ACC112 (cell line): ENCODE results near the gene RETREG3.

Source experiments
- H2AFZ ChIP-seq: fragments of 200-600 bp; sonication (generic); one replicate; pipeline ENCODE4 v1.6.0; 2017; ENCODE audit warnings: antibody characterized with exemption, low read length; ENCODE audit not compliant: unreplicated experiment
- H3K27ac ChIP-seq: fragments of 200-600 bp; sonication (generic); 2 replicates; pipeline ENCODE4 v1.5.1; 2014; ENCODE audit warnings: low read depth, mild to moderate bottlenecking, antibody characterized with exemption, low read length, moderate library complexity
- H3K27me3 ChIP-seq: fragments of 200-600 bp; sonication (generic); 2 replicates; pipeline ENCODE4 v1.6.1; 2014; ENCODE audit warnings: mild to moderate bottlenecking, antibody characterized with exemption, low read length, moderate library complexity, mixed read lengths; ENCODE audit not compliant: insufficient read depth
- H3K36me3 ChIP-seq: fragments of 200-600 bp; sonication (generic); 2 replicates; pipeline ENCODE4 v1.6.1; 2016; ENCODE audit warnings: mild to moderate bottlenecking, antibody characterized with exemption, low read length, moderate library complexity, mixed read lengths; ENCODE audit not compliant: insufficient read depth
- H3K4me1 ChIP-seq: fragments of 200-600 bp; sonication (generic); one replicate; pipeline ENCODE4 v1.6.1; 2016; ENCODE audit warnings: low read length, mixed read lengths; ENCODE audit not compliant: insufficient read depth, unreplicated experiment, control insufficient read depth
- H3K4me3 ChIP-seq: fragments of 200-600 bp; sonication (generic); 2 replicates; pipeline ENCODE4 v1.5.1; 2014; ENCODE audit warnings: mild to moderate bottlenecking, low read depth, low read length
- H3K79me2 ChIP-seq: fragments of 200-600 bp; sonication (generic); one replicate; pipeline ENCODE4 v1.6.0; 2016; ENCODE audit warnings: low read length; ENCODE audit not compliant: control insufficient read depth, unreplicated experiment, insufficient read depth

Gene RETREG3

GRCh38 chr17:42538482-42538881, 70.7 kb downstream of the RETREG3 start:
- Histone ChIP-seq H3K79me2 (peaks cover 14% of the 10 kb centered on the region), H3K27me3 (no peaks in the 10 kb centered on the region), H3K27ac (no peak overlapping the region), H3K4me1 (peaks cover 20% of the 10 kb centered on the region), H2AFZ (no peak overlapping the region), H3K4me3 (no peak overlapping the region), H3K36me3 (peaks cover 13% of the 10 kb centered on the region; the same call in 1 of the 2 replicates)

GRCh38 chr17:42537826-42538451, 71.2 kb downstream of the RETREG3 start:
- peaks cover 10% of the 10 kb centered on the region; the same call in 1 of the 2 replicates for H3K36me3 ChIP-seq
- no peak overlapping the region for H3K27ac ChIP-seq
- no peak overlapping the region for H3K4me3 ChIP-seq
- no peaks in the 10 kb centered on the region for H3K27me3 ChIP-seq
- H2AFZ ChIP-seq, result no peak overlapping the region
- peaks cover 20% of the 10 kb centered on the region for H3K4me1 ChIP-seq
- H3K79me2 ChIP-seq, result peaks cover 14% of the 10 kb centered on the region

GRCh38 chr17:42537156-42537805, 71.9 kb downstream of the RETREG3 start:
- Histone ChIP-seq H3K79me2 (peaks cover 14% of the 10 kb centered on the region), H3K4me3 (peak overlapping the region; percentile 93), H3K27ac (no peak overlapping the region; the same call in 1 of the 2 replicates), H2AFZ (no peak overlapping the region), H3K27me3 (no peaks in the 10 kb centered on the region), H3K4me1 (peaks cover 20% of the 10 kb centered on the region), H3K36me3 (peaks cover 10% of the 10 kb centered on the region; the same call in 1 of the 2 replicates)

- Histone ChIP-seq H2AFZ (peak overlapping the region; percentile 87), H3K27ac (peak overlapping the region; percentile 67)
Measured at GRCh38 chr17:42536372-42537155, 72.6 kb downstream of the RETREG3 start.

GRCh38 chr17:42536048-42536371, 73.2 kb downstream of the RETREG3 start, which contains the start of gene NAGLU:
TSS of gene NAGLU (plus strand) at chr17:42536241. CDS start at chr17:42536273, 32 bp downstream.
- peak within 1 kb of the TSS; percentile 87 for H2AFZ ChIP-seq
- peaks cover 14% of the 10 kb centered on the region for H3K4me1 ChIP-seq
- H3K36me3 ChIP-seq, result peaks cover 6% of the 10 kb centered on the region; the same call in 1 of the 2 replicates
- peak within 1 kb of the TSS; percentile 67 for H3K27ac ChIP-seq
- no peaks in the 10 kb centered on the region for H3K27me3 ChIP-seq
- peaks cover 14% of the 10 kb centered on the region for H3K79me2 ChIP-seq
- H3K4me3 ChIP-seq, result peak within 1 kb of the TSS; percentile 93

More at GRCh38 chr17:42536372-42537155, 72.6 kb downstream of the RETREG3 start:
- Histone ChIP-seq H3K79me2 (peaks cover 14% of the 10 kb centered on the region), H3K4me3 (peak overlapping the region; percentile 93), H3K27me3 (no peaks in the 10 kb centered on the region), H3K36me3 (peaks cover 10% of the 10 kb centered on the region; the same call in 1 of the 2 replicates), H3K4me1 (peaks cover 20% of the 10 kb centered on the region)

GRCh38 chr17:42535155-42536047, 73.8 kb downstream of the RETREG3 start:
- Histone ChIP-seq H3K79me2 (peaks cover 14% of the 10 kb centered on the region), H3K36me3 (peaks cover 6% of the 10 kb centered on the region; the same call in 1 of the 2 replicates), H3K4me3 (peak overlapping the region; percentile 93), H2AFZ (peak overlapping the region; percentile 9), H3K27ac (peak overlapping the region; percentile 67), H3K27me3 (no peaks in the 10 kb centered on the region), H3K4me1 (peaks cover 13% of the 10 kb centered on the region)

- H3K79me2 ChIP-seq, result peaks cover 3% of the 10 kb centered on the region
- no peaks in the 10 kb centered on the region for H3K27me3 ChIP-seq
- H3K36me3 ChIP-seq, result no peaks in the 10 kb centered on the region
- H3K4me1 ChIP-seq, result peaks cover 10% of the 10 kb centered on the region
- peak overlapping the region; percentile 48 for H2AFZ ChIP-seq
- no peak overlapping the region for H3K27ac ChIP-seq
- peak overlapping the region; percentile 78 for H3K4me3 ChIP-seq
Measured at GRCh38 chr17:42531455-42532354, 77.5 kb downstream of the RETREG3 start.

- Histone ChIP-seq H3K27ac (no peak overlapping the region), H3K36me3 (no peaks in the 10 kb centered on the region), H3K4me3 (no peak overlapping the region), H3K27me3 (no peaks in the 10 kb centered on the region), H3K4me1 (peaks cover 16% of the 10 kb centered on the region), H3K79me2 (no peaks in the 10 kb centered on the region), H2AFZ (no peak overlapping the region)
Measured at GRCh38 chr17:42530952-42531454, 78.2 kb downstream of the RETREG3 start.
